K562 (cell line): Measurements from ENCODE around the gene PHPT1. TPM values are rescaled to one million over a fixed set of nuclear protein-coding genes. Genes with fewer than 3 reads are reported as not detected.

Experiments
- AFF1 ChIP-seq, 2 experiments: fragments of 450-650 bp; IDR thresholded peaks; 2 replicates each; pipeline ENCODE4 v1.6.1; 2018; ENCODE audit warnings: mild to moderate bottlenecking in 2 of 2, low read depth in 1 of 2; ENCODE audit not compliant: partially characterized antibody in 2 of 2
- ARHGAP35 ChIP-seq: fragments of 450-650 bp; IDR thresholded peaks from 2 replicates; pipeline ENCODE4 v1.6.1; 2018; ENCODE audit not compliant: partially characterized antibody
- ARID3A ChIP-seq: IDR thresholded peaks from 2 replicates; pipeline ENCODE4 v1.6.1; 2012; ENCODE audit warnings: low read depth, low read length, improper control_type of control experiment, borderline replicate concordance
- E2F6 ChIP-seq, 2 experiments: IDR thresholded peaks; 2 replicates each; pipeline ENCODE4 v1.6.1; 2011; ENCODE audit warnings: borderline replicate concordance in 1 of 2, control low read depth in 1 of 2, low read depth in 1 of 2, low read length in 1 of 2, mild to moderate bottlenecking in 1 of 2, mixed read lengths in 1 of 2, moderate library complexity in 1 of 2; ENCODE audit not compliant: insufficient read depth in 1 of 2, insufficient read length in 1 of 2, poor library complexity in 1 of 2, severe bottlenecking in 1 of 2; ENCODE audit errors: extremely low read depth in 1 of 2
- EP400 ChIP-seq: fragments of 450-650 bp; IDR thresholded peaks from 2 replicates; pipeline ENCODE4 v1.6.1; 2017; ENCODE audit warnings: antibody characterized with exemption, mild to moderate bottlenecking, moderate library complexity
- IRF1 ChIP-seq: sonication (generic); formaldehyde crosslinking; IDR thresholded peaks from 2 replicates; pipeline ENCODE4 v1.8.0; 2022; ENCODE audit warnings: missing genetic modification reagents, mild to moderate bottlenecking, borderline replicate concordance
- MAFK ChIP-seq: IDR thresholded peaks from 2 replicates; pipeline ENCODE4 v1.6.1; 2011; ENCODE audit warnings: low read length, improper control_type of control experiment
- NCOA4 ChIP-seq: fragments of 450-650 bp; IDR thresholded peaks from 2 replicates; pipeline ENCODE4 v1.6.1; 2018; ENCODE audit warnings: mild to moderate bottlenecking; ENCODE audit not compliant: partially characterized antibody
- NR3C1 ChIP-seq: sonication (generic); formaldehyde crosslinking; IDR thresholded peaks from 2 replicates; pipeline ENCODE4 v1.8.1; 2022; ENCODE audit warnings: missing genetic modification reagents
- PATZ1 ChIP-seq: fragments of 250-450 bp; sonication (Bioruptor Pico); IDR thresholded peaks from 2 replicates; pipeline ENCODE4 v1.5.0; 2020; ENCODE audit warnings: mild to moderate bottlenecking, borderline replicate concordance
- POLR2B ChIP-seq: fragments of 450-650 bp; IDR thresholded peaks from 2 replicates; pipeline ENCODE4 v1.6.1; 2018; ENCODE audit warnings: low read depth; ENCODE audit not compliant: partially characterized antibody
- POLR2G ChIP-seq: fragments of 200-400 bp; formaldehyde crosslinking; IDR thresholded peaks from 2 replicates; pipeline ENCODE4 v1.6.1; 2017; ENCODE audit warnings: low read depth, mild to moderate bottlenecking, antibody characterized with exemption, low read length, moderate library complexity
- SAFB ChIP-seq: fragments of 200-400 bp; formaldehyde crosslinking; IDR thresholded peaks from 2 replicates; pipeline ENCODE4 v1.6.1; 2017; ENCODE audit warnings: low read depth, low read length, borderline replicate concordance
- SRSF1 ChIP-seq: fragments of 200-400 bp; formaldehyde crosslinking; IDR thresholded peaks from 2 replicates; pipeline ENCODE4 v1.6.1; 2017; ENCODE audit warnings: mild to moderate bottlenecking, low read depth, low read length, moderate library complexity
- ZNF644 ChIP-seq: fragments of 200-800 bp; sonication (Bioruptor generic); IDR thresholded peaks from 2 replicates; pipeline ENCODE4 v1.6.1; 2016; ENCODE audit warnings: low read depth, missing genetic modification characterization, missing compliant biosample characterization
- polyA plus RNA-seq, 8 experiments: library from polyadenylated mRNA; depleted of rRNA in 4 of 8; stranded (reverse) in 5 of 8; unstranded in 3 of 8; fragments of >200 nt; fragmentation: Nextera tagmentation in 2 of 8; fragmentation: Illumina TruSeq in 1 of 8; extraction: Ambion mirVana in 2 of 8; extraction: Trizol in 1 of 8; gene quantifications; 2 replicates each; pipeline versions ENCODE4 v1.2.1 to v1.2.3, GENCODE V29; 2011 to 2014; ENCODE audit warnings: inconsistent platforms in 1 of 8, missing spikeins in 1 of 8
- total RNA-seq, 7 experiments: library from RNA; depleted of rRNA in 6 of 7; stranded (reverse); fragments of >200 nt in 6 of 7; fragmentation: Illumina TruSeq in 2 of 7; extraction: Trizol in 2 of 7; gene quantifications; 2 replicates each; pipeline versions ENCODE4 v1.2.1 to v1.2.3, GENCODE V29; 2011 to 2021; ENCODE audit warnings: low replicate concordance in 1 of 7

PHPT1 gene
- total and polyA plus RNA-seq, 9 of the 15 experiments (the other 6 are each of a cell fraction or from before 2014, with no cell fraction given), result 20.9 to 166 (median 129) TPM

- no peak for TF ChIP-seq SAFB
- no peak for TF ChIP-seq NR3C1
- peak; percentile 96 for TF ChIP-seq POLR2B
- peak; percentile 81 to 83 for TF ChIP-seq E2F6 (IDR thresholded peaks at IDR 0.05; ENCODE audit: borderline replicate concordance in 1 of 2, extremely low read depth in 1 of 2, insufficient read depth in 1 of 2, insufficient read length in 1 of 2, low read depth in 1 of 2, low read length in 1 of 2, poor library complexity in 1 of 2, severe bottlenecking in 1 of 2)
- no peak for TF ChIP-seq ZNF644
- no peak for TF ChIP-seq IRF1 (CRISPR knock-in tag)
- no peak for TF ChIP-seq AFF1 (IDR thresholded peaks at IDR 0.05; ENCODE audit: low read depth in 1 of 2, partially characterized antibody in 2 of 2)
- no peak for TF ChIP-seq ARID3A
- no peak for TF ChIP-seq PATZ1 (CRISPR knock-in tag)
- no peak for TF ChIP-seq SRSF1
- no peak for TF ChIP-seq ARHGAP35
- TF ChIP-seq MAFK, result no peak
- TF ChIP-seq NCOA4, result no peak
- peak; percentile 100 for TF ChIP-seq EP400
- TF ChIP-seq POLR2G, result peak; percentile 86
These were observed at the start of gene PHPT1 (continued) for GRCh38 chr9:136849038-136849959.
